Measurements from ENCODE around the gene PAX2.

The PAX2 gene

DNA sequence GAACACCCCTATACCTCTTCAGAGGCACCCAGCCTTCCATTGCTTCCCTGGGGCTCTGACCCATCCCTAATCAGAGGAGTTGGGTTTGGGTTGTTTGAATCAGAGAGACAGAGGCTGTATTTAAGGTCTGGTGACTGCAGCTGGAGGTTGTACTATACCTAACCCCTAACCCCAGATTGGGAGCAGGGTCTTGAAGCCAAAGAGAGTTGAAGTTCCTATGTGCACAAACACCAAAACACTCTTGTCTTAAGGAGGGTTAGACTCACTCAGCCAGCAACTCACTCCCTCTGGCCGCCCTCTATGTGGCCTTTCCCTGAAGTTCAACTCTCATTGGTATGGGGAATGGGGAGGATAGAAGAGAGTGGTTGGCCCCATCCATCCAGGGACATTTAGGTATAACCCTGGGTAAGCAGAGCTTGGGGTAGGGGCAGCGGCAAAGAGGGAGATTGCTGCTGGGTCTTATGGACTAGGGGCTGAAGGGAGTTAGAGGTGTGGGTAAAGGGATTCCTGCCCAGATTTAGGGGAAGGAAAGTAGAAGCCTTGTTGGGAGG is 80.0 kb downstream of the PAX2 start:
- no peak for DNase-seq

DNA sequence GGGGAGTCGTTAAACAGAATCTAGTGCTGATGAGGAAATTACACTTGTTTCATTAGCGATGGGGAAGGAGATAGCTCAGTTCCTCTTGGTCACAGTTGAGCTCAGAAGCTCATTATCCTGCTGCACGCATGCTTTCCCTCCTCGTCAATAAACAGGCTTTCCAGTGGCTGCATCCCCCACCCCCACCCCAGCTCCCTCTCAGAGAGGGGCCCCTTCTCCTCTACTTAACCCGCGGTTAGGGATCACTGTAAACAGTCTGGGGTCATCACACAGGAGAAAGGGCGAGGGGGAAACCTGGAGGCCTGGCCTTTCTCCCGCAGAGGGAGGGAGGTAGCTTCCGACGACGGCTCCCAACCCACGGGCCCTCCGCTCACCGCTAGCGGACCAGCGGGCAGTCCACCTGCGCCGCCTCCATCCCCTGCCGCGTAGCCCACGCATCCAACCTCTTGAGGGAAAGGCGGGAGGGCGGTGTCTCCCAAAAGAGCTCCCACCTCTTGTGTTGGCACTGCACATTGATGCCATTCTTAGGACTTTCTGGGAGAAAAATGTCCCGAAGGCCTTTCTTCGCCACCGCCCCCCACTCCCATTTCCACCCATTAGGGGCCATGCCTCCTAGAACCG is 80.8 kb downstream of the PAX2 start:
- DNase-seq = no peak

DNA sequence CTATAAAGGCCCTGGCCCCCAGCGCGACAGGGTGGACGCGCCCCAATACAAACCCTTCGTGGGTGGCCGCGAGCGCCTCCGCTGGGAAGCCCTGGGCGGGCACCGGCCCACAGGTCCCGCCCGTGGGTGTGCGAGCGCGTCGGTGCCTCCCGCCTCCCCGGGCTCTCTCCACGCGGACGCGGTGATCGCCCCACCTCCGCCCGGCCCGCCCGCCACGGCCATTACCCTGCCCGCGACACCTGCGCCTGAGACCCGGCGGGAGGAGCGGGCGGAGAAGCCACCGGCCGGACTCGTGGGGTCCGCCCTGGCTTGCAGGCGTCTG is 81.2 kb downstream of the PAX2 start:
- DNase-seq = no peak

DNA sequence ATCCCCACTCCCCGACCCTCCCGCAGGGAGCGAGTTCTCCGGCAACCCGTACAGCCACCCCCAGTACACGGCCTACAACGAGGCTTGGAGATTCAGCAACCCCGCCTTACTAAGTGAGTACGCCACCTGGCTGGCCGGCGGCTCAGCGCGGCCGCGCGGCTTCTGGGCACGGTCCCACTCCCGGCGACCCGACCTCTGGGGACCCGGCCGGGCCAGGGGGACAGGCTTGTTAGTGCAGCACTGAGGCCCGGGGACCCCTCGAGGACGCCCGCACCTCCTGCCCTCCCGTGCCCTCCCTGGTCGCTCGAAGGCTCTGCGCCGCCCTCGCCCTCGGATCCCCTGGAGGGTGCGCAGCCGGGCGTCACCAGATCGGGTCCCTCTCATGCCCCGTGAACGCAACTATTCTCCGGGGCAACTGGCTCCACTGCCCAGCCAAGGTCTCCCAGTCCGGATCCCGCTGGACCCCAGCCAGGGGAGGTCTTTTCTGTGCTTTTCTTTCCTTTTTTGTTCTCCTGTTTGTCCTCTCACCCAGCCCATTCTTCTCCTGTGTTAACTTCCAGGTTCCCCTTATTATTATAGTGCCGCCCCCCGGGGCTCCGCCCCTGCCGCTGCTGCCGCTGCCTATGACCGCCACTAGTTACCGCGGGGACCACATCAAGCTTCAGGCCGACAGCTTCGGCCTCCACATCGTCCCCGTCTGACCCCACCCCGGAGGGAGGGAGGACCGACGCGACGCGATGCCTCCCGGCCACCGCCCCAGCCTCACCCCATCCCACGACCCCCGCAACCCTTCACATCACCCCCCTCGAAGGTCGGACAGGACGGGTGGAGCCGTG is 81.8 kb downstream of the PAX2 start:
- DNase-seq = peak; percentile 27

DNA sequence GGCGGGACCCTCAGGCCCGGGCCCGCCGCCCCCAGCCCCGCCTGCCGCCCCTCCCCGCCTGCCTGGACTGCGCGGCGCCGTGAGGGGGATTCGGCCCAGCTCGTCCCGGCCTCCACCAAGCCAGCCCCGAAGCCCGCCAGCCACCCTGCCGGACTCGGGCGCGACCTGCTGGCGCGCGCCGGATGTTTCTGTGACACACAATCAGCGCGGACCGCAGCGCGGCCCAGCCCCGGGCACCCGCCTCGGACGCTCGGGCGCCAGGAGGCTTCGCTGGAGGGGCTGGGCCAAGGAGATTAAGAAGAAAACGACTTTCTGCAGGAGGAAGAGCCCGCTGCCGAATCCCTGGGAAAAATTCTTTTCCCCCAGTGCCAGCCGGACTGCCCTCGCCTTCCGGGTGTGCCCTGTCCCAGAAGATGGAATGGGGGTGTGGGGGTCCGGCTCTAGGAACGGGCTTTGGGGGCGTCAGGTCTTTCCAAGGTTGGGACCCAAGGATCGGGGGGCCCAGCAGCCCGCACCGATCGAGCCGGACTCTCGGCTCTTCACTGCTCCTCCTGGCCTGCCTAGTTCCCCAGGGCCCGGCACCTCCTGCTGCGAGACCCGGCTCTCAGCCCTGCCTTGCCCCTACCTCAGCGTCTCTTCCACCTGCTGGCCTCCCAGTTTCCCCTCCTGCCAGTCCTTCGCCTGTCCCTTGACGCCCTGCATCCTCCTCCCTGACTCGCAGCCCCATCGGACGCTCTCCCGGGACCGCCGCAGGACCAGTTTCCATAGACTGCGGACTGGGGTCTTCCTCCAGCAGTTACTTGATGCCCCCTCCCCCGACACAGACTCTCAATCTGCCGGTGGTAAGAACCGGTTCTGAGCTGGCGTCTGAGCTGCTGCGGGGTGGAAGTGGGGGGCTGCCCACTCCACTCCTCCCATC is 82.7 kb downstream of the PAX2 start:
- peak; percentile 31 for DNase-seq

DNA sequence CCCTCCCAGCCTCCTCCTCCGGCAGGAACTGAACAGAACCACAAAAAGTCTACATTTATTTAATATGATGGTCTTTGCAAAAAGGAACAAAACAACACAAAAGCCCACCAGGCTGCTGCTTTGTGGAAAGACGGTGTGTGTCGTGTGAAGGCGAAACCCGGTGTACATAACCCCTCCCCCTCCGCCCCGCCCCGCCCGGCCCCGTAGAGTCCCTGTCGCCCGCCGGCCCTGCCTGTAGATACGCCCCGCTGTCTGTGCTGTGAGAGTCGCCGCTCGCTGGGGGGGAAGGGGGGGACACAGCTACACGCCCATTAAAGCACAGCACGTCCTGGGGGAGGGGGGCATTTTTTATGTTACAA is 83.3 kb downstream of the PAX2 start:
- no peak for DNase-seq

DNA sequence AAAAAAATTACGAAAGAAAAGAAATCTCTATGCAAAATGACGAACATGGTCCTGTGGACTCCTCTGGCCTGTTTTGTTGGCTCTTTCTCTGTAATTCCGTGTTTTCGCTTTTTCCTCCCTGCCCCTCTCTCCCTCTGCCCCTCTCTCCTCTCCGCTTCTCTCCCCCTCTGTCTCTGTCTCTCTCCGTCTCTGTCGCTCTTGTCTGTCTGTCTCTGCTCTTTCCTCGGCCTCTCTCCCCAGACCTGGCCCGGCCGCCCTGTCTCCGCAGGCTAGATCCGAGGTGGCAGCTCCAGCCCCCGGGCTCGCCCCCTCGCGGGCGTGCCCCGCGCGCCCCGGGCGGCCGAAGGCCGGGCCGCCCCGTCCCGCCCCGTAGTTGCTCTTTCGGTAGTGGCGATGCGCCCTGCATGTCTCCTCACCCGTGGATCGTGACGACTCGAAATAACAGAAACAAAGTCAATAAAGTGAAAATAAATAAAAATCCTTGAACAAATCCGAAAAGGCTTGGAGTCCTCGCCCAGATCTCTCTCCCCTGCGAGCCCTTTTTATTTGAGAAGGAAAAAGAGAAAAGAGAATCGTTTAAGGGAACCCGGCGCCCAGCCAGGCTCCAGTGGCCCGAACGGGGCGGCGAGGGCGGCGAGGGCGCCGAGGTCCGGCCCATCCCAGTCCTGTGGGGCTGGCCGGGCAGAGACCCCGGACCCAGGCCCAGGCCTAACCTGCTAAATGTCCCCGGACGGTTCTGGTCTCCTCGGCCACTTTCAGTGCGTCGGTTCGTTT is 83.9 kb downstream of the PAX2 start:
- DNase-seq = no peak

DNA sequence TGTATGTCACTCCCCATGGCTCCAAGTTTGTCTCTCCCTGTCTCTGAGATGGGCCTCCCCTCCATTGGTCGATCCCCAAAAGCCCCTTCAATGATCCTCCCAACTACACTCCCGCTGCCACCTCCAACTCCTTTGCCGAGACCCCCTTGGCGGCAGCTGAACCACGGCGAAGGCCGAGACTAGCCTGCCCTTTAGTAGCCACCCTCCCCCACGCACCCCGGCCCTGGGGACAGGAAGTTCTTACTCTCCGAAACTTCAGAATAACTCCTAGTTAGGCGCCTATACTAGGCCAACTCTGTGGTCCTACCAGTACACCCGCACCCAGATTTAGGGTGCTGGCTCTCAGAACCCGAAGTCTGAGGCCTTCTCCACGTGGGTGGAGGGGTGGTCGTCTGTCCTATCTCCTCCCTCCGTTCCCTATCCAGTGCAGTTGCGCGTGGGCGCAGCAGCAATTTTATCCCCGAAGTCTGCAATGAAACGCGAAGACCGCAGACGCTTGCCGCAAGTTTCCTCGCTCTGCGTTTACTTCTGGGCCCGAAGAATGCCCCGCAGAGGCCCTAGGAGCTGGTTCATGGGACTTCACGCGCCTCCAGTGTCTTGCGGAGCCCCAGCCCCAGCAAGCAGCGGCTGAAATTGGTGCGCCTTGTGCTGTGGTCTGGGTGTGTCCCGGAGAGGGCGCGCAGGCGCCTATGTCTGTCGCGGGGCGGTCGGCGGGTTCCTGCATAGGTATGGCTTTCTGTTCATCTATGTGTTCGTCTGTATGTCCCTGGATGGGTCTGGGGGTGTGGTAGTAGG is 84.7 kb downstream of the PAX2 start:
- DNase-seq = no peak

DNA sequence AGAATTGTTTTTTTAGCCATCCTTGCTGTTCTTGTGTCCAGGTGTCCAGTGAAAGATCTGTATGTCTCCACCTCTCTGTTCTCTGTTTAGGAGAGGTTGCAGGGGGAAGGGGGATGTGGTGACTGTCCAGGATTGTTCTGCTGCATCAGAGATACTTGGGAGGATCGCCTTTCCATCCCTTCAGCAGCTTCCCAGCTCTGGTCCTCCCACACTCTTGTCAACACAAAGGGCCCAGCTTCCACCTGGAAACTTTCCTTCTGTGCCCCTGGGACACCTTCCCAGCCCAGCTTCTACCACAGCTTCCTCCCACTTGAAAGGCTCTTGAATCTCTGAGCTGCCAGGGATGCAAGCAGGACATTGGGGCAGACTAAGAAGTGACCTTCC is 85.3 kb downstream of the PAX2 start:
- no peak for DNase-seq

DNA sequence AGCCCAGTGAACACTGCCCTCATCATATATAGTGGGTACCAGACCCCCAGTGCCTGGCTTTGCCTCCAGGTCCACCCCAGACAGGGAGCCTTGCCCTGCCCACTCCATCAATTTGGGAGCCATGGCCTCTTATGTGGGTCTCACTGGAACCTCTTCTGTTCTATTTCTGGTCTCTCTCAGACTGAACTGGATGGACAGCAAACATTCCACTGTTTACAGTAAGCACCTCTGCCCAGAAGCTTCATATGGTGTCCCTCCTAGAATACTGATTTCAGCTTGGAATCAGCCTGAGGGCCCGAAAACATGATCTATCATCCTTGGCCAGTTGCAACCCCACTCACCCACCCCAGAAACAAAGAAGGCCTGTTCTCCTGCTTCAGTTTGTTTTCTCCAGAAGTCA is 86.4 kb downstream of the PAX2 start:
- no peak for DNase-seq

DNA sequence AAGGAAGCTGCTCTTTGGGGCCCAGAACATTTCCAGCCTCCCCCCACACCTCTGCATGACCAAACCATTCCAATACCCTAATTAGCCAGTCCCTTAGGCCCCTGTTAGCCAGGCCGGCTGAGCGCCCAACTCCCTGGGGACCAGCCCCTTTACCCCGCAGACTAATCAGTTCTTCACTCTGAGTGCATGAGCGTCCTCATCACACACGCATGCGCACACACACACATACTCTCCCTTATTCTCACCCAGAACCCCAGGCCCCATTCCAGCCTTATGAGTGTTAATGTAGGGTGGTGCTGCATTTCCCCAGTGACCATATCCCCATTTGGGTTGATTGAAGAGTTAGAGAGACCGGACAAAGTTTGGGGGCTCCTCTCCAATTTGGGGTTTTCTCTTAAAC is 90.4 kb downstream of the PAX2 start:
- no peak for DNase-seq

DNA sequence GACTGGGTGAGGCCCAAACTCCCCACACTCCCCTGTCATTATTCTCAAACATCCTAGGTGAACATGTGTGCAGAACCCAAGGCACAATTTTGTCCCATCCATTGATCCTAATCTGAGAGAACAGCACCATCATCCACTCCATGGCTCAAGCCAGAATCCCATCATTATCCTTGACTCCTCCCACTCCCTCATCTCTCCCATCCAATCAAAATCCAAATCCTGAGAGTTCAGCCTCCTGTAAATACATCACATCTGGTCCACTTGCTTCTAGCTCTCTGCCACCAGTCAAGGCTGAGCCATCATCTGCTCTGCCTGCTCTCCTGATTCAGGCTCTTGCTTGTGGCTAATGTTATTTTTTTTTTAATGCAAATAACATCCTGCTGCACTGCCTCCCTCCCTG is 91.5 kb downstream of the PAX2 start:
- no peak for DNase-seq

DNA sequence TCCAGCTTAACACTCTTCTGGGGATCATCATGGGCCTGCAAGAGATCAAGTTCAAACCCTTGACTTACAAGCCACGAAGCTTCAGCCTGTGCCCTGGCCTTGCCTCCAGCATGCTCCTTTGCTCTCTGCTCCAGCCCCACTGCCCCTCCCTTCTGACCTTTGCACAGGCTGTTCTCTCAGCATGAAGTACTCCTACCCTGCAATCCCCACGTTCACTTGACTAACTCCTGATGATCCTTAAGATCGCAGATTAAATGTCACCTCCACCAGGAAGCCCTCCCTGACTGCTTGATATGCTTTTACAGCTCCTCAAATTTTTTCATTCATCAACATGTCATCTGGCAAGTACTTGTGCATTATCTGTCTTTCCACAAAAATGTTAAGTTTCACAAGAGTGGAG is 91.9 kb downstream of the PAX2 start:
- no peak for DNase-seq

DNA sequence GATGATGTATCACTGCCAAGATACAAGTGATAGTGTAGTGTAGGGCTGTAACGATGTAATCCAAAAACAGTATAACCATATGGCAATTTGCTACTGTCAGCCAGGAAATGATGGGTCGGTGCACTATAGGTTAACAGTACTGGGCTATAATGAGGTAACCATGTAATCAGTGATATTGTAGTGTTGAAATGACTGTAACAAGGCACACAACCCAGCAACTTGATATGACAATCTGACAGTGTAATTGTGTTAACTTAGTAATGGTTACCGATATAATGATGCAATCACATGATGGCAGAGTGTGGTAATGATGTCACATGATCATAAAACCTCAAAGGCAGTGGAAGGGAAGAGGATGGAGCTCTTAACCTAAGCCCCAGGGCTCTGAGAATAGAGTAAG is 93.6 kb downstream of the PAX2 start:
- no peak for DNase-seq

DNA sequence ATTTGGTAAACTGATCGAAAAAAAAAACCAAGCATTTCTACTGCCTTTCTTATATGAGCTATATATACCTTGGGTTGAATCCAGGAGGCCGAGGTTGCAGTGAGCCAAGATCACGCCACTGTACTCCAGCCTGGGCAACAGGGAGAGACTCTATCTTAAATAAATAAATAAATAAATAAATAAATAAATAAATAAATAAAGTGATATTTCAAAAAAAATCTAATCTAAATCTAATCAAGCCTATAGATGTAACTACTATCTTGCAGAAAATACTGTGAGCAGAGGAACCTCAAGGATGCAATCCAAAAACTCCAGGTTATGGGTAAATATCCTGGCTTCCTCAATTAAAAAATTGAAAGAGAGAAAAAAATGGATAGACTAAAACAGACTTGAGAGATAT is 96.1 kb downstream of the PAX2 start:
- DNase-seq = no peak

DNA sequence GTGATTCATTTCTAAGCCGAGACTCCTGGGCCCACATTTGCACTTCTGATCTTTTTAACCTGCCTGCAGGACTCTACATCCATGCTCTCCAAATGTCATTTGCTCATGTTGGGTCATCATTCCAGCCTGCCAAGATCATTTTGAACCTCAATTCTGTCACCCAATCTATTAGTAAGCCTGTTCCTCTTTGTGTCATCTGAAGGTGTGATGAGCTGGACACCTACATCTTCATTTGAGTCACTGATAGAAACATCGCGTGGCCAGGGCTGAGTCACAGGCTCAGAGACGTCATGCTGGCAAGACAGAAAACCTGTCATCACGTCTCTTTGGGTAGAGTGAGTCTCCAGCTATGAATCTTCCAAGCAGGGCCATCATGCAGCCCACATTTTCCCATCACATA is 102.1 kb downstream of the PAX2 start:
- DNase-seq = no peak

DNA sequence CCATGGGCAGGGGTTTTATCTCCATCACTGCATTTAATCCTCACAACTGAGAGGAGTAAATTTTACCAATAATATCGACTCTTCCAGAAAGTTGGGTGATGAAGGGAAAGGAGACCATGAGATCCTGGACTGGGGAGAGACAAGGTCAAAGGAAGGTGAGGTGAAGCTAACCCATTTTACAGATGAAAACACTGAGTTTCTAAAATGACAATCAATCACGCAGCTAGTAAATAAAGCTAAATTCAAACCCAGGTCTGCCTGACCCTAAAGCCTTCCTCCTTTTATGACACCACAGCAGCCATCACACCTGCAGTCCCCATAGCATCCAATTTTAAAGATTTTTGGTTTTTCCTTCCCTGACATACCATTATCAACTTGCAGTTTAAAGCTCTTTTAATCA is 103.4 kb downstream of the PAX2 start:
- no peak for DNase-seq

DNA sequence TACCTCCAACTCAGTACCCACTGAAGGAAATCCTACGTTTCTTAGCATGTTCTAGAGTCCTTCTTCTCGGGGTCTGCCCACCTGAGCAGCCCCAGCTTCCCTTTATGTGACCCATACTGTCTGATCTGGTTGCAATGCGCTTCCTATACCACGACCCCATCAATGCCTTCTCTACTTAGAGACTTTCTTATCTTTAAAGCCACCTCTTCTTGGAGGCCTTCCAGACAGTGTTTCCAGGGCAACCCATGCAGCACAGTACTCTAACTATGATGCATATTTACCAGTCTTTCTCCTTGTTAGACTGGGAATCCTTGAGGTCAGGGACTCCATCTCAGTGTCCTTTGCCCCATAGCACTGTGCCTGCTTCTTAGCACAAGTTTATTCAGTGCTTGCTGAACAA is 112.9 kb downstream of the PAX2 start:
- no peak for DNase-seq

DNA sequence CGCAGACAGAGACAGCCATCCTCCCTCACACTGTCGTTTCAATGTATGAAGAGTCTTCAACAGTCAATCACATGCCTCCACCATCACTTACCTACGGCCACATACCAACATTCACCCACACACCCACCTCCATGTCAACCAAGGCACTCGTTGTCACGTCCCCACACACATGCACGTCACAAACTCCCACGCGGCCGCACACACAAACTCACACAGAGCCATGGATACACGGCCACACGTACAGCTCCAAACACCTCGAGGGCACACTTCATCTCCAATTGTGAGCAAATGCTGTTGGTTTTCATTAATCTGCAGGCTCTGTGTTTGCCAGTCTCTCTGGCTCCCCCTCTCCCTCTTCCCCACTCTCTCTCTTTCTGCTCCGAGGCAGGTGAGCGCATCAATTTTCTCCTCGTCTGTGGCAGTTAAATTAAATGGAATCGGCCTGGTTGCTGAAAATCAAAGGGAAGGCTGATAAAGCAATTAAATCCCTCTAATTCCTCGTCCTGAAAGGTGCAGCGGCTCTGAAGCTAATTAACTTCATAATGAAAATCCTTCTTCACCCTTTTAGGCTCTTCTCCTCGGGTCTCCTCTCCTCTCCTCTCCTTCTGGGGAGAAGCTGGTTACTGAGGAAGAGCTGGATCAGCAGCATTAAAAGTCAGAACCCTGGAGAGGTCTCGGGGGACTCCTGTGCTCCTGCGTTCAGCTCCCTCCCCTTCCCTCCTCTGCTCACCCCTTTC is 113.5 kb downstream of the PAX2 start:
- no peak for DNase-seq

DNA sequence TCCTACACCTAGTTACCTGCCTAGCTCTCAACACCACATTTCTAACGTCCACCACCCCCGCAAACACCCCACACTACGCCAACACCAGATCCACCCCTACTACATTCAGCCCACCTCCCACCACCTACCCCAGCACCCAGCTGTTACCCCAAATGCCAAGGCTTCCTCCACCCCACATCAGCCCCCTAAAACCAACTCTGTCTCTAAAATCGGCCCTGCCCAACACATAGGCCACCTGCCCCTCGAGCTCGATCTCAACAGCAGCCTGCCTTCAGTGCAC is 114.0 kb downstream of the PAX2 start:
- DNase-seq = no peak

DNA sequence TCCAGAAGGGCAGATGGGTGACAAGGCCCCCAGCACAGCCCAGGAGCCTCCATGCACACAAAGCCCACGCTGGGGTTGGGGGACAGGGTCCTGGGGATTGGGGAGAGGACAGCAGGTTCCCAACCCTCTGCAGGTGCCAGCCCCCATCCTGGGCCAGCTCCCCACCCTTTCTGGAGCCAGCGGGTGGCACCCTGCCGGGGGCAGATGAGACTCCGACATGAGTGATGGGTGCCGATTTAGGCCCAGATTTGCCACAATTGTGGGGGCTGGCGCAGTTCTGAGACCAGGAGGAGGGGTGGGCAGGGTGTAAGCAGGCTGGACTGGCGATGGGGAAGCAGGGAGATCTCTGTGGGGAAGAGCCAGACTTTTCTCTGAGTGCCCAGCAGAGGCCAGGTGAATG is 118.1 kb downstream of the PAX2 start:
- DNase-seq = no peak

Measured in femur (tissue), 1 donor.